GM19438 (cell line): ENCODE results near the gene AHCYL2.
"Not testable (repeated sequence)": the region's sequence is repeated elsewhere in the genome, so short reads cannot be mapped to it uniquely, and the experiment has no call there.

Experiments
- ATAC-seq: cut with Tn5 transposase; IDR thresholded peaks from one replicate; pipeline ENCODE4 v1.9.1; 2021; ENCODE audit warnings: low read depth; ENCODE audit not compliant: unreplicated experiment

The AHCYL2 gene

DNA sequence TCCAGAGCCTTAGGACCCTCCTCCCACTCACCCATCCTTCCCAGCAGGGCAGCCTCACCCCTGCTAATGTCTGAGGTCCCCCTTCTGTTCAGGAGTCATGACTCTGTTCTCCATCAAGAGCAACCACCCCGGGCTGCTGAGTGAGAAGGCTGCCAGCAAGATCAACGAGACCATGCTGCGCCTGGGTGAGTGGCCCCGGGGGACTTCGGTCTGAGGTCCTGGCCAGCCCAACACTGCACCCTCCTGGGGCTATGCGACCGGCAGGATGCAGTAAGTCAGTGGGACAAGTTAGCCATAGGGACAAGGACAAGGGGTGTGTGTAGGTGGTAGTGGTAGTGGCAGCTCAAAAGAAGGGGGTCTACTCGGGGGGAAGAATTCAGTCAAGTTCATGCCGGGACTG, 16.2 kb upstream of the AHCYL2 start:
- no peak for ATAC-seq

DNA sequence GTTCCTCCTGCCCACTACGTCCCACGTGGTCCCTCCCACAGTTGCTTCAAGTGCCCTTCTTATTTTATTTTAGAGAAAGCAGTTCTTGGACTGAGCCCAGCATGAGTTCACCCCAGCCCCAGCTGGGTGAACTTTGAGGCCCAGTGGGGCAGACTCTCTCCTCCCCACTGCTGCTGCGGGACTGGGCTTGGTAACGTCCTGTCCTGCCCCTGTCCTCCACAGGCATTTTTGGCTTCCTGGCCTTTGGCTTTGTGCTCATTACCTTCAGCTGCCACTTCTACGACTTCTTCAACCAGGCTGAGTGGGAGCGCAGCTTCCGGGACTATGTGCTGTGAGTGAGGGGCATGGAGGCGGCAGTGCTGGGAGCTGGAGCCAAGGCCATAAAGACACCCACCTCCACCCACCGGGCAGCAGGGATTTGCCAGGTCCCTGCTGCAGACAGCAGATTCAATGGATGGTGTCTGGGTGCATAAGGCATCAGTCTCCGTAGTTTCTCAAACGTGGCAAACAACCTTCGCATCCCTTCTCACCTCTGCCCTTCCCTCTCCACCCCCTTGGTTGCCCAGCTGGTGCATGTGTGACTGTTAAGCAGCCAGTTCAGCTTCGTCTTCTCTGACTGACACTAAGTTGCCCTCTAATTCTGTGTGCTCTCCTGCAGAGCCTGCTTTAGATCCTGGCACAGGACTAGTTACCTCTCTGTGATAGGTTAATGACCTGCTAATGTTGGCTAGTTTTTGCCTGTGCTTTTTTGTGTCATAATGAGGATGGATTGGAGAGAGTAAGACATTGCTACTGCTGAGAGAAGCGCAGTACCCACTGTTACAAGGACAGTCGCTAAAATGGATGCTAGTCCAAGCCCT, 15.5 kb upstream of the AHCYL2 start:
- ATAC-seq: no peak

DNA sequence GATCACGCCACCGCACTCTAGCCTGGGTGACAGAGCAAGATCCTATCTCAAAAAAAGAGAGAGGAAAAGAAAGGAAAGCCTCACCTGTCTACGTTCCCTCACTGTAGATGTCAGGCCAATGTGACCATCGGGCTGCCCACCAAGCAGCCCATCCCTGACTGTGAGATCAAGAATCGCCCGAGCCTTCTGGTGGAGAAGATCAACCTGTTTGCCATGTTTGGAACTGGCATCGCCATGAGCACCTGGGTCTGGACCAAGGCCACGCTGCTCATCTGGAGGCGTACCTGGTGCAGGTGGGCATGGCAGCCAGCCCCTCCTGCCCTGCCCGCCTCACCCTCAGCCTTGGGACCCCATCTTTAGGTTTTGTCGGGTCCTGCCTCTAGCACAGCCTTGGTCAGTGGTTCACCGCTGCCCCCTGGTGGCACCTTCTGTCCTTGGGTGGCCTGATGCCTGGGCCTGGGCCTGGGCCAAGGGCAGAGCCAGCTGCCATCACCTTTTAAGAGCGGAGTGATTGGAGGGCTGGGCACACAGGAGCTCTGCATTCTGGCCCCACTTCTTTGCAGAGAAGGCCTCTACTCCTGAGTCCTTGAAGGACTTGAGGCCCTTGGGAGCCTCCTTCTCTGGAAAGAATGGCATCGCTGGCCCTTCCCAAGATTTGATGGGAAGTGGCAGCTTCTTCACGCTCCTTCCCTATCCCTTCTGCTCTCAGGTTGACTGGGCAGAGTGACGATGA, 14.4 kb upstream of the AHCYL2 start:
- no peak for ATAC-seq

DNA sequence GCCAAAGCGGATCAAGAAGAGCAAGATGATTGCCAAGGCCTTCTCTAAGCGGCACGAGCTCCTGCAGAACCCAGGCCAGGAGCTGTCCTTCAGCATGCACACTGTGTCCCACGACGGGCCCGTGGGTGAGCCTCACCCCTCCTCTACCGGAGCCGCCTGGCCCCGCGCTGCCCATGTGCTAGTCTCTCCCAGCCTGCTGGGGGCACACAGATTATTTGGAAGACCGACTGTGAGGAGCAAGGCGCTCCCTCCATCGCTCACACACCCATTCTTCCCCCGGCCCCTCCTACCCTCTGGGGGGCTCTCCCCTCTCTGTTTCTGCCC, 13.9 kb upstream of the AHCYL2 start:
- no peak for ATAC-seq

DNA sequence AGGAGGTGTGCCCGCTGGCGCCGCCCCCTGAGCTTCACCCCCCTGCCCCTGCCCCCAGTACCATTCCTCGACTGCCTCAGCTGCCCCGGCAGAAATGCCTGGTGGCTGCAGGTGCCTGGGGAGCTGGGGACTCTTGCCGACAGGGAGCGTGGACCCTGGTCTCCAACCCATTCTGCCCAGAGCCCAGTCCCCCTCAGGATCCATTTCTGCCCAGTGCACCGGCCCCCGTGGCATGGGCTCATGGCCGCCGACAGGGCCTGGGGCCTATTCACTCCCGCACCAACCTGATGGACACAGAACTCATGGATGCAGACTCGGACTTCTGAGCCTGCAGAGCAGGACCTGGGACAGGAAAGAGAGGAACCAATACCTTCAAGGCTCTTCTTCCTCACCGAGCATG, 12.7 kb upstream of the AHCYL2 start:
- no peak for ATAC-seq

DNA sequence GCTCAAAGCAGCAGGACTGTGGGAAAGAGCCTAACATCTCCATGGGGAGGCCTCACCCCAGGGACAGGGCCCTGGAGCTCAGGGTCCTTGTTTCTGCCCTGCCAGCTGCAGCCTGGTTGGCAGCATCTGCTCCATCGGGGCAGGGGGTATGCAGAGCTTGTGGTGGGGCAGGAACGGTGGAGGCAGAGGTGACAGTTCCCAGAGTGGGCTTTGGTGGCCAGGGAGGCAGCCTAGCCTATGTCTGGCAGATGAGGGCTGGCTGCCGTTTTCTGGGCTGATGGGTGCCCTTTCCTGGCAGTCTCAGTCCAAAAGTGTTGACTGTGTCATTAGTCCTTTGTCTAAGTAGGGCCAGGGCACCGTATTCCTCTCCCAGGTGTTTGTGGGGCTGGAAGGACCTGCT, 12.2 kb upstream of the AHCYL2 start:
- no peak for ATAC-seq

DNA sequence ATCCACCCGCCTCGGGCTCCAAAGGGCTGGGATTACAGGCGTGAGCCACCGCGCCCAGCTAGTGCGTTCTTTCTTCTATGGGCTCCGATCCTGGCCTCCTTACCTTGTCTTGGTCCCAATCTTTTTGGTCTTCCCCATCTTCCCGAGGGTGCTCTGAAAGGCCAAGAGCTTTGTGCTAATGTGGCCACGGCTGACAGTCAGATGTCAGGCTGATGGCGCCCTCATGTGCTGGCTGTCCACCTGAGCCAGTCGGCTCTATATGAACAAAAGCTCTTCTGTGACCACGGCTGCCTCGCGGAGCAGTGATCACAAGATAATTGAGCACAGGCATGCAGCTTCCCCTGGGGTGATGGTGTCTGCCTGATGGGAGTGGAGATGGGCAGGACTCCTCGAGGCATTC, 11.0 kb upstream of the AHCYL2 start:
- ATAC-seq: no peak

DNA sequence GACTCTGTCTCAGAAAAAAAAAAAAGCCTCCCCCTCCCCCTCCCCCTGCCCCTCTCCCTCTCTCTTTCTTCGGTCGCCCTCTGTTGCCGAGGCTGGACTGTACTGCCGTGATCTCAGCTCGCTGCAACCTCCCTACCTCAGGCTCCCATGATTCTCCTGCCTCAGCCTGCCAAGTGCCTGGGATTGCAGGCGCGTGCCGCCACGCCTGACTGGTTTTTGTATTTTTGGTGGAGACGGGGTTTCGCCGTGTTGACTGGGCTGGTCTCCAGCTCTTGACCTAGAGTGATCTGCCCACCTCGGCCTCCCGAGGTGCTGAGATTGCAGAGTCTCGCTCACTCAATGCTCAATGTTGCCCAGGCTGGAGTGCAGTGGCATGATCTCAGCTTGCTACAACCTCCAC, 9.1 kb upstream of the AHCYL2 start:
- not testable (repeated sequence) for ATAC-seq

DNA sequence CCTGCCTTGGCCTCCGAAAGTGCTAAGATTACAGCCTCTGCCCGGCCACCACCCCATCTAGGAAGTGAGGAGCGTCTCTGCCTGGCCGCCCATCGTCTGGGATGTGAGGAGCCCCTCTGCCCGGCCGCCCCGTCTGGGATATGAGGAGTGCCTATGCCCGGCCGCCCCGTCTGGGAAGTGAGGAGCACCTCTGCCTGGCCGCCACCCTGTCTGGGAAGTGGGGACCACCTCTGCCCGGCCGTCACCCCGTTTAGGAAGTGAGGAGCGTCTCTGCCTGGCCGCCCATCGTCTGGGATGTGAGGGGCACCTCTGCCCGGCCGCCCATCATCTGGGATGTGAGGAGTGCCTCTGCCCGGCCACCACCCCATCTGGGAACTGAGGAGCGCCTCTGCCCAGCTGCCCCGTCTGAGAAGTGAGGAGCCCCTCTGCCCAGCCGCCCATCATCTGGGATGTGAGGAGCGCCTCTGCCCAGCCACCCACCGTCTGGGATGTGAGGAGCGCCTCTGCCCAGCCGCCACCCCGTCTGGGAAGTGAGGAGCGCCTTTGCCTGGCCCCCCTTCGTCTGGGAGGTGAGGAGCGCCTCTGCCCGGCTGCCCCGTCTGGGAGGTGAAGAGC, 8.6 kb upstream of the AHCYL2 start:
- ATAC-seq: not testable (repeated sequence)

DNA sequence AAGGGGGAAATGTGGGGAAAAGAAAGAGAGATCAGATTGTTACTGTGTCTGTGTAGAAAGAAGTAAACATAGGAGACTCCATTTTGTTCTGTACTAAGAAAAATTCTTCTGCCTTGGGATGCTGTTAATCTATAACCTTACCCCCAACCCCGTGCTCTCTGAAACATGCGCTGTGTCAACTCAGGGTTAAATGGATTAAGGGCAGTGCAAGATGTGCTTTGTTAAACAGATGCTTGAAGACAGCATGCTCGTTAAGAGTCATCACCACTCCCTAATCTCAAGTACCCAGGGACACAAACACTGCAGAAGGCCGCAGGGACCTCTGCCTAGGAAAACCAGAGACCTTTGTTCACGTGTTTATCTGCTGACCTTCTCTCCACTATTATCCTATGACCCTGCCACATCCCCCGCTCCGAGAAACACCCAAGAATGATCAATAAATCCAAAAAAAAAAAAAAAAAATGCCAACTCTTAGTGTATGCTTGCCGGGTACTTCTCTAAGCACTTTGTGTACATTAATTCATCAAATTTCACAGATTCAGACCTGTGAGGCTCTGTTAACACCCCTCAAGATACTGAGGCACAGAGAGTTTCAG, 7.9 kb upstream of the AHCYL2 start:
- not testable (repeated sequence) for ATAC-seq

DNA sequence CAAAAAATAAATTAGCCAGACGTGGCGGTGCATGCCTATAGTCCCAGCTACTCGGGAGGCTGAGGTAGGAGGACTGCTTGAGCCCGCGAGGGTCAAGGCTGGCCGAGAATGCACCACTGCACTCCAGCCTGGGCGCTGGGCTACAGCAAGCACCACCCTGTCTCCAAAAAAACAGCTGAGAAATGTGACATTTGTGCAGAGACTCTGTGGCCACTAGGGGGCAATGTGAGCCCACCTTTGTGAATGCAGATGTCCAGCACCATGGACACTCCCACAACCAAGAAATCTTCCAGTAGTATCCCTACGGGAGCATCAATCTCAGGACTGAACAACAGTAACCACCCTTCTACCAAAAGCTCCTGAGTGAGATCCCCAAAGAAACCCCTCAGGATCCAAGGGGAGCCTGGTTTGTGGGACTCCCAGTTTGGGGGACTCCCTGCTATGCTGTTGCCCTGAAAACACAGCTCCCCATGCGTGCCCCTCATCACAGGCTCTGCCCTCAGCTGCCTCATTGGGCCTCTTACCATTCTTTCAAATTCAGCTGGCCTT, 6.2 kb upstream of the AHCYL2 start:
- ATAC-seq: no peak

DNA sequence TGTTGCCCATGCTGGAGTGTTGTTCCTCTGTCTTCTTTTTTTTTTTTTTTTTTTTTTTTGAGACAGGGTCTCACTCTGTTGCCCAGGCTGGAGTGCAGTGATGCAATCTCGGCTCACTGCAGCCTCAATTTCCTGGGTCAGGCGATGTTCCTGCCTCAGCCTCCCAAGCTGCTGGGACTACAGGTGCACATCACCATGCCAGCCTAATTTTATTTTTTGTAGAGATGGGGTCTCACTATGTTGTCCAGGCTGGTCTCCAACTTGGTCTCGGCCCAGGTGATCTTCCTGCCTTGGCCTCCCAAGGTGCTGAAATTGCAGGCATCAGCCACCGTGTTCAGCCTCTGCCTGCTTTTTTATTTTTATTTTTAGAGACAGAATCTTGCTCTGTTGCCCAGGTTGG, 5.7 kb upstream of the AHCYL2 start:
- ATAC-seq: not testable (repeated sequence)

DNA sequence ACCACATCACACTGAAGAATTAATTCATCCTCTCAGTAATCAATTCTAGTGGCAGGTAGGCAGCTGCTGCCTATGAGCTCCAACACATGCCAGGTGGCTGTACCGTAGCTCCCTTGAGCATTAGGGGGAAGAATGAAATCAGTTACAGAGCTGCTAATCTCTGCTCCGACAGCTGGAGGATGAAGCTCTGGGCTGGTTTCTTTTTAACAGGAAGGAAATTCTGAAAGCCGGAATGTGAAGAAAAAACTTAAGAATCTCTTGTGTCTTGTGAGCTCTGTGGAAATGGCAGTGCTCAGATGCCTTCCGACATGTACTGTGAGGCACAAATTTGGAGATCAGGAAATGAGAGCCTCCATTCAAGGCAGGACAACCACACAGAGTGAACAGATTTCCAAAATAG, 2.8 kb upstream of the AHCYL2 start:
- no peak for ATAC-seq

DNA sequence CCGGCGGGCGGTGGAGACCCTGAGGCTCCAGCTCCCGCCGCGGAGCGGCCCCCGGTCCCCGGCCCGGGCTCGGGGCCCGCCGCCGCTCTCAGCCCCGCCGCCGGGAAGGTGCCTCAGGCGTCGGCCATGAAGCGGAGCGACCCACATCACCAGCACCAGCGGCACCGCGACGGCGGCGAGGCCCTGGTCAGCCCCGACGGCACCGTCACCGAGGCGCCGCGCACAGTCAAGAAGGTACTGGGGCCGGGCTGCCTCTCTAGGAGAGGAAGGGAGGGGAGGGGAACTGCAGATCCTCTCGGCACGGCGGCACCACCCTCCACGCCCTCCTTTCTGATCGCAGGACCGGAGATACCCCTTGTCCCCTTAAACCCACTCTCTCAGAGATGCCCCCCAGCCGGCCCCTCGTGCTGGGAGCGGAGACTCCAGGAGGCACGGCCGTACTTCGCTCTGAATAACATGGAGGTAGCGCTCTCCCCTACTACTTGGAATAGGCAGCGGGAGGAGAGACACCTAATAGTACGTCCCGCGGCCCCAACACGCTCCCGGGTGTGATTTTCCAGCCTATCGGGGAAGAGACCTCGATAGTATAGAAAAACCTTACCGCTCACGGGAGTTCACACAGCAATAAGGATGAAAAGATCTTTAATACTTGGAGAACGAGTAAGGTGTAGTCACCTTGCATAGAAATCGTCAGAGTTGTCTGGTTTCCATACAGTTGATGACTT, 538 bp downstream of the AHCYL2 start:
- peak; percentile 44 for ATAC-seq

DNA sequence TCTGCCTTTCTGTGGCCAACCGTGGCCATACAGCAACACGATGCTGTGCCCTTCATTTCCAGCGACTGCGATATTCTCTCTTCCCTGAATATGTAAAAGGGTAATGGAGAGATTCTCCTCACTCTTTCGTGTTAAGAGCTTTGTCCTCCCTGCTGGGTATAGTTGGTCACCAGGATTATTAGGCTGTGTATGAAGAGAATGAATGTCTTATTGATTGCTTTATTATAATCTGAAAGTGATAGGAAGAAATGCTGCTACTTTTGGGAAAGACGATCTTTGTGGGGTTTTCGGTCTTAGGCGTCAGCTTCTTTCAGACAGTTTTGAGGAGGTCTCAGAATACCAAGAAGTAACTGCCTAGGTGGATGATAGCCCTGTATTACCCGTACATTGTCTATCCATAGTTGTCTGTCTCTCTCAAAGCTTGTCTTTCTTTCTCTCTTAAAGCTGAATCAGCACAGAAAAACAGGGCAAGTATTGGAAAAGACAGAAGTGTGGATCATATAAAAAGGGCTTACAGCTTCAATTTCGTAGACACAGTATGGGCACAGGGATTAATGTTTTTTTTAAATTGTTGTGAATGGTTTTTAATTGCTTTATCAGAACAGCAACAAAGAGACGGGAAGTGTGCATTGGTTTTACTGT, 1.2 kb downstream of the AHCYL2 start:
- no peak for ATAC-seq

DNA sequence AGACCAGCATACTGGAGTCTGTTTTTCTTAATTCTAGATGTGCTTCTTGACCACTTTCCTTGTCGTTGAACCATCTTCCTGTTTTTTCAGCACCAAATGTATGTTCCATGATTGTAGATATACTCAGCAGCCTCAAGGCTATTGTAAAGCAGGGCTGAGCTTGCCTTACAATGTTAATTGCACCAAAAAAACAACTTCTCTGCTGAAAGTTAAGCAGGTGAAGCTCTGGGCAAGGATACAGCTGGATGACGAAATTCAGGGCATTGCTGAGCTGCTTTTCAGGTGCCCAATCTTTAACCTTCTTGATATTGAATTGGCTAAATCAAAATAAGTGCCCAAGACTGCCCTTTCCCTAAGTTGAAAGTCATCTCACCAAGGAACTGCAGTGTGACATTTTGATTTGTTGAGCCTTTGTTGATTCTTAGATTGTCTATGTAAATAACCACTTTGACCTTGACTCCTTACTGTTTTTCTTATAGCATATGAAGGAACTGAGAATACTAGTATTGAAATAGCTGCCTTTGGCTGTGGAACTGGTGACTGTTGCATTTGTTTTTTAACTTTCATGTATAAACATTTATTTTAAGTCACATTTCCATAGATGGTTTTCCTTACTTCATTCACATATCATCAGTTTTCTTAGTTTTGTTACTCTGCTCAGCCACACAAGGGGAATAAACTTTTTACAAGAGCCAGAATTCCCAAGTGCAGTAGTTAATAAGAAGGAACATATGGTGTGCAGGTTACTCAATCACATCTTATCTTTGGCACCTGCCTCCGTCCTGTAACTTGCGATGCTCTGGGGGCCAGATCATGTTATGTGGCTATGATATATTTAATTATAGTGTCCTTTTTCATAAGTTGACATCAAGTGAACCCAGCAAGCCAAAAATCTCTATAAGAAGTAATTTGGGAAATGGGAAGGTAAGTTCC, 3.1 kb downstream of the AHCYL2 start:
- no peak for ATAC-seq

DNA sequence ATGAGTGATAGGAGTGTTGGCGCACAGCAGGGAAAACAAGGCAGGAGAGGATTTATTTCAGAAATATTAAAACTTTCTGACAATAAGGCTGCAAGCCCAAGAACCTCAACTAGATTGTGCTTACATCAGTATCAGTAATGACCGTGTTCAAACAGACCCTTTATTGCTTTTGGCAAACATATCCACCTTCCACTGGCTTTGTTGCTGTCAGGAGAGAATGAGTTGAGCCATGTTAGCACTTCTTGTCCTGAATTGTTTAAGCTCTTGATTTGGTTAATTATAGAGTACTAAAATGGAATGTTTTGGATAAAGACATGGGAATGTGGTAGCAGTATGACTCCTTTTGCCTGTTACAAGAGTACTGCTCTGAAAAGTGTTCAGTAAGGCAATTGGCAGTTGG, 3.8 kb downstream of the AHCYL2 start:
- ATAC-seq: no peak

DNA sequence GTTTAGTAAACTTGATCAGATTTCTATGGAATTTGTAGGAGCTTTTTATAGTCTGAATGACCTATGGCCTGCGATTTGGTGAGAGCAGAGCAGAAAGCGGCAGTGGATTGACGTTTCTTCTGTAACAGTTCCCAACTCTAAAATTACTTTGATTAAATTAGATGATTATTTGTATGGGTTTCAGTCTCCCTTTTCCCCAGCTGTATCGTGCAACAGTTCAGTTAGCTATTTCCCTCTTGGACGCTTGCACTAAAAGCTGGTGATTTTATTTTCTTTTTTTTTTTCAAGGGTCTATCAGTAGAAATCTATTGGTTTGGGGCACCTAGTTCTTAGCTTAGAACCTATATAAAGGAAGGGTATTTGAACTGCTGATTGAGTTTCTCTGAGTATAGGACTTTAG, 6.8 kb downstream of the AHCYL2 start:
- no peak for ATAC-seq

DNA sequence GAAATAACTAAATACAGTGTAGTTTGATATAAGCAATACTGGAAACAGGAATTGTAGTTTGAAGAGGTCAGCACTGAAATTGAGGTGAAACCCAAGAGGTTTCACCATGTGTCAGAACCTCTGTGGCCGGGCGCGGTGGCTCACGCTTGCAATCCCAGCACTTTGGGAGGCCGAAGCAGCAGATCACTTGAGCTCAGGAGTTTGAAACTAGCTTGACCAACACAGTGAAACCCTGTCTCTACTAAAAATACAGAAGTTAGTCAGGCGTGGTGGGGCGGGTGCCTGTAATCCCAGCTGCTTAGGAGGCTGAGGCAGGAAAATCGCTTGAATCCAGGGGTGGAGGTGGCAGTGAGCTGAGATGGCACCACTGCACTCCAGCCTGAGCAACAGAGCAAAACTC, 13.7 kb downstream of the AHCYL2 start:
- ATAC-seq: no peak
